ENCODE results near the gene CR1.
"Not testable (repeated sequence)": the region's sequence is repeated elsewhere in the genome, so short reads cannot be mapped to it uniquely, and the experiment has no call there.

Gene CR1

GRCh38 chr1:207669528-207670009 is 173.6 kb downstream of the CR1 start:
- in situ Hi-C loops (cut with HindIII; ENCODE audit: low sequenced_read_pairs): no loop called here

- in situ Hi-C loops (cut with HindIII; ENCODE audit: low sequenced_read_pairs): no loop called here
Observed at GRCh38 chr1:207670192-207670591, 174.2 kb downstream of the CR1 start.

- in situ Hi-C loops (cut with HindIII; ENCODE audit: low sequenced_read_pairs): no loop called here
Observed at GRCh38 chr1:207670997-207671396, 175.0 kb downstream of the CR1 start.

GRCh38 chr1:207672522-207673130 is 176.7 kb downstream of the CR1 start:
- in situ Hi-C loops (cut with HindIII; ENCODE audit: low sequenced_read_pairs): no loop called here

- in situ Hi-C loops (cut with HindIII; ENCODE audit: low sequenced_read_pairs): no loop called here
Observed at GRCh38 chr1:207673399-207673798, 177.4 kb downstream of the CR1 start.

- in situ Hi-C loops (cut with HindIII; ENCODE audit: low sequenced_read_pairs): no loop called here
Observed at GRCh38 chr1:207676153-207676552, 180.2 kb downstream of the CR1 start.

- in situ Hi-C loops (cut with HindIII; ENCODE audit: low sequenced_read_pairs): not testable (repeated sequence)
Observed at GRCh38 chr1:207680590-207681388, 184.8 kb downstream of the CR1 start.

GRCh38 chr1:207682872-207683434 is 187.0 kb downstream of the CR1 start:
- in situ Hi-C loops (cut with HindIII; ENCODE audit: low sequenced_read_pairs): not testable (repeated sequence)

GRCh38 chr1:207690551-207690950 is 194.6 kb downstream of the CR1 start:
- in situ Hi-C loops (cut with HindIII; ENCODE audit: low sequenced_read_pairs): not testable (repeated sequence)

GRCh38 chr1:207691010-207691409 is 195.1 kb downstream of the CR1 start:
- in situ Hi-C loops (cut with HindIII; ENCODE audit: low sequenced_read_pairs): no loop called here

Data from DLD1 (cell line).